ENCODE data around the gene NPPB. TPM values are rescaled to one million over a fixed set of nuclear protein-coding genes. Genes with fewer than 3 reads are reported as not detected.

NPPB gene
- total RNA-seq, 1 experiment from 2014 or later: not detected

DNA sequence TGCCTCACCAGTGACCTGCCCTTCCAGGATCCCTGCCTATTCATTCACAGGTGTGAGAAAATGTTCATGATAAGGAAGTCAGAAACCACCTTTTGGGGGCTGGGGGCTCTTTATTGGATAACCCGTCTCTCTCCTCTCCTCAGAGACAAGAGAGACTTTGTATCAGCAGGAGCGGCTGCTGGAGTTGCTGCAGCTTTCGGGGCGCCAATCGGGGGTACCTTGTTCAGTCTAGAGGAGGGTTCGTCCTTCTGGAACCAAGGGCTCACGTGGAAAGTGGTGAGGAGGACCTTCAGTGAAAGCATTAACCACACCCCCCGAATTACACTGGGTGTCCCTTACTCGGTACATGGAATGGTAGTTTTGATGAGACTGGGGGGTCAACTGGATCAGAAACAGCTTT lies 31.8 kb downstream of the NPPB start:
- POLR2A ChIA-PET: no interaction called here
- ATAC-seq (no peak), DNase-seq (ENCODE audit: low spot score) (no peak)
- Mint-ChIP-seq H3K27ac (no peak overlapping the region), H3K4me1 (no peaks in the 10 kb centered on the region), H3K27me3 (ENCODE audit: low read depth) (no peaks in the 10 kb centered on the region), H3K4me3 (no peak overlapping the region), H3K9me3 (no peaks in the 10 kb centered on the region), H3K36me3 (peaks cover 52% of the 10 kb centered on the region)
- CTCF ChIA-PET: interaction anchor here (0.6 kb wide), 1 partner anchor 242 kb away, joined by 4 read pairs; no protein-coding TSS in a partner anchor
- TF ChIP-seq ZNF232 (CRISPR knock-in tag; IDR thresholded peaks at IDR 0.05) (no peak), NR3C1 (CRISPR knock-in tag; conservative IDR thresholded peaks at IDR 0.05; ENCODE audit: low read depth) (no peak), ZBTB21 (CRISPR knock-in tag; IDR thresholded peaks at IDR 0.05; ENCODE audit: borderline replicate concordance) (no peak), IRF2 (CRISPR knock-in tag; IDR thresholded peaks at IDR 0.05; ENCODE audit: borderline replicate concordance, low read depth) (no peak), GRHL2 (CRISPR knock-in tag; IDR thresholded peaks at IDR 0.05; ENCODE audit: insufficient replicate concordance, severe bottlenecking) (no peak), FOXJ3 (CRISPR knock-in tag; IDR thresholded peaks at IDR 0.05; ENCODE audit: borderline replicate concordance) (no peak), RORB (CRISPR knock-in tag; IDR thresholded peaks at IDR 0.05) (no peak), CBFB (CRISPR knock-in tag; IDR thresholded peaks at IDR 0.05; ENCODE audit: low read depth) (no peak), SMAD3 (CRISPR knock-in tag; IDR thresholded peaks at IDR 0.05; ENCODE audit: borderline replicate concordance) (no peak), GTF2I (CRISPR knock-in tag; conservative IDR thresholded peaks at IDR 0.05) (no peak), ZNF416 (CRISPR knock-in tag; IDR thresholded peaks at IDR 0.05) (no peak), NR1H2 (CRISPR knock-in tag; IDR thresholded peaks at IDR 0.05) (no peak), RELA (CRISPR knock-in tag; IDR thresholded peaks at IDR 0.05; ENCODE audit: borderline replicate concordance) (no peak), SMAD4 (CRISPR knock-in tag; IDR thresholded peaks at IDR 0.05) (no peak), ZNF396 (CRISPR knock-in tag; IDR thresholded peaks at IDR 0.05; ENCODE audit: borderline replicate concordance) (no peak)
- TF ChIP-seq, protein P1, sequence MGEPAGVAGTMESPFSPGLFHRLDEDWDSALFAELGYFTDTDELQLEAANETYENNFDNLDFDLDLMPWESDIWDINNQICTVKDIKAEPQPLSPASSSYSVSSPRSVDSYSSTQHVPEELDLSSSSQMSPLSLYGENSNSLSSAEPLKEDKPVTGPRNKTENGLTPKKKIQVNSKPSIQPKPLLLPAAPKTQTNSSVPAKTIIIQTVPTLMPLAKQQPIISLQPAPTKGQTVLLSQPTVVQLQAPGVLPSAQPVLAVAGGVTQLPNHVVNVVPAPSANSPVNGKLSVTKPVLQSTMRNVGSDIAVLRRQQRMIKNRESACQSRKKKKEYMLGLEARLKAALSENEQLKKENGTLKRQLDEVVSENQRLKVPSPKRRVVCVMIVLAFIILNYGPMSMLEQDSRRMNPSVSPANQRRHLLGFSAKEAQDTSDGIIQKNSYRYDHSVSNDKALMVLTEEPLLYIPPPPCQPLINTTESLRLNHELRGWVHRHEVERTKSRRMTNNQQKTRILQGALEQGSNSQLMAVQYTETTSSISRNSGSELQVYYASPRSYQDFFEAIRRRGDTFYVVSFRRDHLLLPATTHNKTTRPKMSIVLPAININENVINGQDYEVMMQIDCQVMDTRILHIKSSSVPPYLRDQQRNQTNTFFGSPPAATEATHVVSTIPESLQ (CRISPR knock-in tag; IDR thresholded peaks at IDR 0.05): no peak
- TF ChIP-seq, protein P2, sequence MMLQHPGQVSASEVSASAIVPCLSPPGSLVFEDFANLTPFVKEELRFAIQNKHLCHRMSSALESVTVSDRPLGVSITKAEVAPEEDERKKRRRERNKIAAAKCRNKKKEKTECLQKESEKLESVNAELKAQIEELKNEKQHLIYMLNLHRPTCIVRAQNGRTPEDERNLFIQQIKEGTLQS (CRISPR knock-in tag; conservative IDR thresholded peaks at IDR 0.05): no peak
- TF ChIP-seq, protein P3, sequence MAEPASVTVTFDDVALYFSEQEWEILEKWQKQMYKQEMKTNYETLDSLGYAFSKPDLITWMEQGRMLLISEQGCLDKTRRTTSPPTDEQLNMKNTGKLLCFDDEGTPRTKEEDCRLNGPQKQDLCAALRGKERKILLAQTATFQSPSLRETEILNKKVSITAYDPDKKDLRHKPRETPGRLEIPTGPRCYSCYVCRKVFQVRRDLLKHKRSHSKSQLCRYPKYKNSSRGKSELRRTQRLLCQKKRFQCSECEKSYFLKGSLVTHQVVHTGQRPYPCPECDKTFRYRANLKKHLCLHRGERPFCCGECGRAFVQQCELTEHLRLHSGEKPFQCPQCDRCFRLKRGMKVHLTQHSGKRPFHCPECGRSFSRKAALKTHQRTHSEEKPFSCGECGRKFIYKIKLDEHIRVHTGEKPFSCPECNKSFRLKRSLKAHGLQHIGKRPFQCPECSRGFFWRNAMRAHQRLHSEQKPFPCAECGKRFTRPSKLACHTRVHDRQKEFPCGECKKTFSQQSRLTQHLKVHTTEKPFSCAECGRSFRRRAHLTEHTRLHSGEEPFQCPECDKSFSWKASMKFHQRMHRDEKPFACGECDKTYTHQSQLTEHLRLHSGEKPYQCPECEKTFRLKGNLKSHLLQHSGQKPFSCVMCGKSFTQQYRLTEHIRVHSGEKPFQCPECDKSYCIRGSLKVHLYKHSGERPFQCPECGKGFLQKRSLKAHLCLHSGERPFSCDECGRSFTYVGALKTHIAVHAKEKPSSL (CRISPR knock-in tag; conservative IDR thresholded peaks at IDR 0.05): no peak

DNA sequence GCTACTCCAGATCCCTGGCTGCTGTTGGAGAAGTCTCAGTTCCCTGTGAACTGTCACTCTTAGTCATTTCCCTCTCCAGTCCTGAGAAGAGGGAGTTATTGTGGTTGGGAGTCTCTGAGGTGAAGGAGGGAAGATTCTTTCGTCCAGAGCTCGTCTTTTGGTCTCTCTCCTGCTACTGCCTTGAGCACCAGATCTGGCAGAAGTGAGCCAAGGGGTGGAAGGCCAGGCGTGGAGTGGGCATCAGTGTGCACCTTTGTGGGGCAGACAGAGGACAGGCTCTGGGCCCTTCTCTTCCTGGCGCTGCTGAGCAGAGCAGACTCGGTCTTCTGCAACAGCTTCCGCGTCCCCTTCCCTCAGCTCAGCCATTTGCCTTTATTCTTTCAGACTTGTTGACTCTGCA lies 33.6 kb downstream of the NPPB start:
- TF ChIP-seq NR2C2 (CRISPR knock-in tag; IDR thresholded peaks at IDR 0.05) (no peak), RELA (CRISPR knock-in tag; IDR thresholded peaks at IDR 0.05; ENCODE audit: borderline replicate concordance) (no peak), ATF1 (CRISPR knock-in tag; IDR thresholded peaks at IDR 0.05) (no peak), CREB1 (CRISPR knock-in tag; IDR thresholded peaks at IDR 0.05) (no peak), GTF2I (CRISPR knock-in tag; conservative IDR thresholded peaks at IDR 0.05) (no peak), GABPB1 (CRISPR knock-in tag; IDR thresholded peaks at IDR 0.05) (no peak), NFYB (CRISPR knock-in tag; conservative IDR thresholded peaks at IDR 0.05; ENCODE audit: low read depth) (no peak)
- TF ChIP-seq, protein P2 (CRISPR knock-in tag; conservative IDR thresholded peaks at IDR 0.05): no peak
- TF ChIP-seq, protein P4, sequence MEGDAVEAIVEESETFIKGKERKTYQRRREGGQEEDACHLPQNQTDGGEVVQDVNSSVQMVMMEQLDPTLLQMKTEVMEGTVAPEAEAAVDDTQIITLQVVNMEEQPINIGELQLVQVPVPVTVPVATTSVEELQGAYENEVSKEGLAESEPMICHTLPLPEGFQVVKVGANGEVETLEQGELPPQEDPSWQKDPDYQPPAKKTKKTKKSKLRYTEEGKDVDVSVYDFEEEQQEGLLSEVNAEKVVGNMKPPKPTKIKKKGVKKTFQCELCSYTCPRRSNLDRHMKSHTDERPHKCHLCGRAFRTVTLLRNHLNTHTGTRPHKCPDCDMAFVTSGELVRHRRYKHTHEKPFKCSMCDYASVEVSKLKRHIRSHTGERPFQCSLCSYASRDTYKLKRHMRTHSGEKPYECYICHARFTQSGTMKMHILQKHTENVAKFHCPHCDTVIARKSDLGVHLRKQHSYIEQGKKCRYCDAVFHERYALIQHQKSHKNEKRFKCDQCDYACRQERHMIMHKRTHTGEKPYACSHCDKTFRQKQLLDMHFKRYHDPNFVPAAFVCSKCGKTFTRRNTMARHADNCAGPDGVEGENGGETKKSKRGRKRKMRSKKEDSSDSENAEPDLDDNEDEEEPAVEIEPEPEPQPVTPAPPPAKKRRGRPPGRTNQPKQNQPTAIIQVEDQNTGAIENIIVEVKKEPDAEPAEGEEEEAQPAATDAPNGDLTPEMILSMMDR (IDR thresholded peaks at IDR 0.05): no peak
- TF ChIP-seq, protein P5, sequence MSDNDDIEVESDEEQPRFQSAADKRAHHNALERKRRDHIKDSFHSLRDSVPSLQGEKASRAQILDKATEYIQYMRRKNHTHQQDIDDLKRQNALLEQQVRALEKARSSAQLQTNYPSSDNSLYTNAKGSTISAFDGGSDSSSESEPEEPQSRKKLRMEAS (CRISPR knock-in tag; IDR thresholded peaks at IDR 0.05): no peak
- TF ChIP-seq, protein P6, sequence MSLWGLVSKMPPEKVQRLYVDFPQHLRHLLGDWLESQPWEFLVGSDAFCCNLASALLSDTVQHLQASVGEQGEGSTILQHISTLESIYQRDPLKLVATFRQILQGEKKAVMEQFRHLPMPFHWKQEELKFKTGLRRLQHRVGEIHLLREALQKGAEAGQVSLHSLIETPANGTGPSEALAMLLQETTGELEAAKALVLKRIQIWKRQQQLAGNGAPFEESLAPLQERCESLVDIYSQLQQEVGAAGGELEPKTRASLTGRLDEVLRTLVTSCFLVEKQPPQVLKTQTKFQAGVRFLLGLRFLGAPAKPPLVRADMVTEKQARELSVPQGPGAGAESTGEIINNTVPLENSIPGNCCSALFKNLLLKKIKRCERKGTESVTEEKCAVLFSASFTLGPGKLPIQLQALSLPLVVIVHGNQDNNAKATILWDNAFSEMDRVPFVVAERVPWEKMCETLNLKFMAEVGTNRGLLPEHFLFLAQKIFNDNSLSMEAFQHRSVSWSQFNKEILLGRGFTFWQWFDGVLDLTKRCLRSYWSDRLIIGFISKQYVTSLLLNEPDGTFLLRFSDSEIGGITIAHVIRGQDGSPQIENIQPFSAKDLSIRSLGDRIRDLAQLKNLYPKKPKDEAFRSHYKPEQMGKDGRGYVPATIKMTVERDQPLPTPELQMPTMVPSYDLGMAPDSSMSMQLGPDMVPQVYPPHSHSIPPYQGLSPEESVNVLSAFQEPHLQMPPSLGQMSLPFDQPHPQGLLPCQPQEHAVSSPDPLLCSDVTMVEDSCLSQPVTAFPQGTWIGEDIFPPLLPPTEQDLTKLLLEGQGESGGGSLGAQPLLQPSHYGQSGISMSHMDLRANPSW (CRISPR knock-in tag; conservative IDR thresholded peaks at IDR 0.05; ENCODE audit: low read depth): no peak
- H3K9me3 Mint-ChIP-seq: no peaks in the 10 kb centered on the region
- no peak overlapping the region for H3K27ac Mint-ChIP-seq
- no peak overlapping the region for H3K4me3 Mint-ChIP-seq
- no peak for ATAC-seq
- H3K4me1 Mint-ChIP-seq: no peaks in the 10 kb centered on the region
- no peaks in the 10 kb centered on the region for H3K27me3 Mint-ChIP-seq (ENCODE audit: low read depth)
- no peak for DNase-seq (ENCODE audit: low spot score)
- ChIA-PET CTCF (interaction anchor here (0.6 to 2.6 kb wide), 4 partner anchors 13 to 142 kb away, joined by 3 to 8 read pairs (median 3); no protein-coding TSS in a partner anchor), POLR2A (no interaction called here)
- H3K36me3 Mint-ChIP-seq: peaks cover 50% of the 10 kb centered on the region

Measured in WTC11 (cell line).